Neural progenitor cell (in vitro differentiated cells): Measurements from ENCODE around the gene ZDHHC11. TPM values are rescaled to one million over a fixed set of nuclear protein-coding genes. Genes with fewer than 3 reads are reported as not detected.
A peak's percentile ranks its signal among the peaks of the same experiment; 100 is the strongest.
"Not testable (repeated sequence)": the region's sequence is repeated elsewhere in the genome, so short reads cannot be mapped to it uniquely, and the experiment has no call there.

Source experiments
- DNase-seq: peaks from one replicate; pipeline ENCODE4 v3.0.0-alpha.2; 2016; ENCODE audit warnings: low spot score
- H2AFZ ChIP-seq: fragments of 200-600 bp; sonication (generic); replicated peaks from 2 replicates; pipeline ENCODE4 v1.6.1; 2016; ENCODE audit warnings: antibody characterized with exemption
- H3F3A ChIP-seq: fragments of 200-600 bp; sonication (generic); 2 replicates; pipeline ENCODE4 v1.6.1; 2016; ENCODE audit warnings: antibody characterized with exemption, low read depth
- H3K27ac ChIP-seq: fragments of 200-600 bp; sonication (generic); 2 replicates; pipeline ENCODE4 v1.5.1; 2016; ENCODE audit warnings: mild to moderate bottlenecking
- H3K27me3 ChIP-seq: fragments of 200-600 bp; sonication (generic); 2 replicates; pipeline ENCODE4 v1.6.1; 2016; ENCODE audit warnings: mild to moderate bottlenecking, moderate library complexity
- H3K36me3 ChIP-seq: fragments of 200-600 bp; sonication (generic); 2 replicates; pipeline ENCODE4 v1.5.1; 2016
- H3K4me1 ChIP-seq: fragments of 200-600 bp; sonication (generic); 2 replicates; pipeline ENCODE4 v1.6.1; 2016; ENCODE audit warnings: mixed run types
- H3K4me2 ChIP-seq: fragments of 200-600 bp; sonication (generic); 2 replicates; pipeline ENCODE4 v1.6.1; 2016
- H3K4me3 ChIP-seq: fragments of 200-600 bp; sonication (generic); 2 replicates; pipeline ENCODE4 v1.5.1; 2016
- H3K79me2 ChIP-seq: fragments of 200-600 bp; sonication (generic); 2 replicates; pipeline ENCODE4 v1.6.1; 2016; ENCODE audit warnings: low read depth
- H3K9ac ChIP-seq: fragments of 200-600 bp; sonication (generic); 2 replicates; pipeline ENCODE4 v1.6.1; 2016
- H3K9me3 ChIP-seq: fragments of 200-600 bp; sonication (generic); 2 replicates; pipeline ENCODE4 v1.5.1; 2016; ENCODE audit warnings: low read depth
- H4K20me1 ChIP-seq: fragments of 200-600 bp; sonication (generic); 2 replicates; pipeline ENCODE4 v1.6.1; 2016; ENCODE audit warnings: low read depth
- H3K27ac Mint-ChIP-seq: 3 replicates; pipeline ENCODE4 v1.8.0; 2021; ENCODE audit warnings: mixed read lengths
- H3K27me3 Mint-ChIP-seq: 2 replicates; pipeline ENCODE4 v1.8.0; 2022; ENCODE audit warnings: low read depth, mild to moderate bottlenecking, inconsistent platforms, moderate library complexity, mixed read lengths; ENCODE audit not compliant: insufficient read depth
- H3K36me3 Mint-ChIP-seq: 3 replicates; pipeline ENCODE4 v1.8.0; 2021; ENCODE audit warnings: mixed read lengths
- H3K4me1 Mint-ChIP-seq: 3 replicates; pipeline ENCODE4 v1.8.0; 2021; ENCODE audit warnings: mixed read lengths
- H3K4me3 Mint-ChIP-seq: 3 replicates; pipeline ENCODE4 v1.8.0; 2021; ENCODE audit warnings: mild to moderate bottlenecking, moderate library complexity, mixed read lengths
- H3K9me3 Mint-ChIP-seq: 3 replicates; pipeline ENCODE4 v1.8.0; 2020; ENCODE audit warnings: mixed read lengths
- EZH2 ChIP-seq: fragments of 200-600 bp; sonication (generic); IDR thresholded peaks from 2 replicates; pipeline ENCODE4 v1.6.1; 2017; ENCODE audit warnings: antibody characterized with exemption, mild to moderate bottlenecking, moderate library complexity
- EZH2phosphoT487 ChIP-seq: fragments of 200-600 bp; sonication (generic); IDR thresholded peaks from 2 replicates; pipeline ENCODE4 v1.6.1; 2017; ENCODE audit warnings: antibody characterized with exemption
- total RNA-seq: library from RNA; depleted of rRNA; stranded (reverse); fragments of >200 nt; gene quantifications from 2 replicates; pipeline ENCODE4 v1.2.3, GENCODE V29; 2015; ENCODE audit warnings: low replicate concordance
- TF ChIP-seq, protein P1 (sequence below): fragments of 200-600 bp; sonication (generic); IDR thresholded peaks from 2 replicates; pipeline ENCODE4 v1.5.1; 2017; ENCODE audit warnings: antibody characterized with exemption, mild to moderate bottlenecking

The ZDHHC11 gene
- total RNA-seq, 1 donor from 2014 or later, result 0.92 TPM

DNA sequence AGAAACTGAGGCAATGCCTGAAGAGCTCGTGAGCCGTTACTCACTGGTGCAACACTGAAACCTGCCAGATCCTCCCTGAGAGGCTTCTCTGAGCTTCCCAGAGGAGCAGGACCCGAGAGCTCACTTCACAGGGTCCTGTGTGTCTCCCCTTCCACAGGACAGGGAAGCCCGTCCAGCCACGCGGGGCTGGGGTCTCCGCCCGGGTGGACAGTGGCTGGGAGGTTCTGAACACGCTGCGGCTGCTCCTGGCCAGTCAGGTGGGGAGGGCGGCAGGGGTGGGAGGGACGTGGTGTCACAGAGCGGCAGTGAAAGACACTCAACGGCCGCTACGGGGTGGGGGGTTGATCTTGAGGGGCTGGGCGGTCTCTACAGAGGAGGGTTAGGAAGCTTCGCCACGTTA, 290 bp upstream of the ZDHHC11 start:
- Mint-ChIP-seq H3K4me1 (peaks cover 18% of the 10 kb centered on the region), H3K4me3 (peak overlapping the region; percentile 41), H3K36me3 (no peaks in the 10 kb centered on the region), H3K9me3 (no peaks in the 10 kb centered on the region), H3K27ac (peak overlapping the region; percentile 88), H3K27me3 (peaks cover 5% of the 10 kb centered on the region)
- Histone ChIP-seq H3K27ac (no peak overlapping the region), H4K20me1 (no peaks in the 10 kb centered on the region), H3K4me1 (peaks cover 9% of the 10 kb centered on the region), H3K4me2 (no peak overlapping the region), H2AFZ (no peak overlapping the region), H3K79me2 (no peaks in the 10 kb centered on the region), H3K36me3 (no peaks in the 10 kb centered on the region), H3K9me3 (no peaks in the 10 kb centered on the region), H3K9ac (no peak overlapping the region), H3F3A (no peaks in the 10 kb centered on the region), H3K4me3 (no peak overlapping the region), H3K27me3 (no peaks in the 10 kb centered on the region)
- no peak for DNase-seq
- TF ChIP-seq EZH2, result no peak
- TF ChIP-seq, protein P1, sequence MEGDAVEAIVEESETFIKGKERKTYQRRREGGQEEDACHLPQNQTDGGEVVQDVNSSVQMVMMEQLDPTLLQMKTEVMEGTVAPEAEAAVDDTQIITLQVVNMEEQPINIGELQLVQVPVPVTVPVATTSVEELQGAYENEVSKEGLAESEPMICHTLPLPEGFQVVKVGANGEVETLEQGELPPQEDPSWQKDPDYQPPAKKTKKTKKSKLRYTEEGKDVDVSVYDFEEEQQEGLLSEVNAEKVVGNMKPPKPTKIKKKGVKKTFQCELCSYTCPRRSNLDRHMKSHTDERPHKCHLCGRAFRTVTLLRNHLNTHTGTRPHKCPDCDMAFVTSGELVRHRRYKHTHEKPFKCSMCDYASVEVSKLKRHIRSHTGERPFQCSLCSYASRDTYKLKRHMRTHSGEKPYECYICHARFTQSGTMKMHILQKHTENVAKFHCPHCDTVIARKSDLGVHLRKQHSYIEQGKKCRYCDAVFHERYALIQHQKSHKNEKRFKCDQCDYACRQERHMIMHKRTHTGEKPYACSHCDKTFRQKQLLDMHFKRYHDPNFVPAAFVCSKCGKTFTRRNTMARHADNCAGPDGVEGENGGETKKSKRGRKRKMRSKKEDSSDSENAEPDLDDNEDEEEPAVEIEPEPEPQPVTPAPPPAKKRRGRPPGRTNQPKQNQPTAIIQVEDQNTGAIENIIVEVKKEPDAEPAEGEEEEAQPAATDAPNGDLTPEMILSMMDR, result no peak
- TF ChIP-seq EZH2phosphoT487, result no peak

DNA sequence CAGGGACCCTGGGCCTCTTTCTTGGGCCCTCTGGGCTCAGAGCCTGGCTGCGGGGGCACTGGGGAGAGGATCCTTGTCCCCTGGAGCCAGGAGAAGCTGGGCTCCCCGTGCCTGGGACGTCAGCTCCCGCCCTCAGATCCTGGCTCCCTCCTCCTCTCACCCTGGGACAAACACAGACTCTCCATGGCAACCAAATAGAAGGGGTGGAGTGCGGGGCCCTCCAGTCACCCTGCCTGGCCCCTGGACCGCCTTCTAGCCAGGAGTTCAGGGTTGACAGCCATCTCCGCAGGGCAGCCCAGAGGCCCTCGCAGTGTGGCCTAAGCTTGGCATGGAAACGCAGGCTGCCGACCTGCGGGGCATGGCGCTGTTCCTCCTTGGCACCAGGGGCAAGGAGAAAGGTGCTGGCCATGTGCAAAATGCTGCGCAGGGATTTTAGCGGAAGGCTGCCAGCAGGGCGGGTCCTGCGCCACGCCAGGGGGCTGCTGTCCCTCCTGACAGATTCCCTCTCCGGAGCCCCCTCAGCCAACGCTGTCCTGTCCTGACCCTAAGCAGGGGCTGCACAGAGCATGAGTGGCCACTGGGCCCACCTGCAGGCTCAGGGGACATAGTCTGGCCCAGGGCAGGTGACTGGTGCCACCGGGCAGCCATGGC, 1.0 kb downstream of the ZDHHC11 start:
- Mint-ChIP-seq H3K27me3 (peaks cover 9% of the 10 kb centered on the region), H3K9me3 (no peaks in the 10 kb centered on the region), H3K27ac (peak overlapping the region; percentile 89), H3K36me3 (no peaks in the 10 kb centered on the region), H3K4me3 (peak overlapping the region; percentile 33), H3K4me1 (peaks cover 23% of the 10 kb centered on the region)
- Histone ChIP-seq H3K79me2 (no peaks in the 10 kb centered on the region), H3K27ac (no peak overlapping the region), H3F3A (peaks cover 5% of the 10 kb centered on the region), H4K20me1 (no peaks in the 10 kb centered on the region), H3K9ac (no peak overlapping the region), H3K9me3 (no peaks in the 10 kb centered on the region), H3K4me2 (no peak overlapping the region), H3K36me3 (no peaks in the 10 kb centered on the region), H3K4me3 (no peak overlapping the region), H2AFZ (no peak overlapping the region), H3K27me3 (no peaks in the 10 kb centered on the region), H3K4me1 (peaks cover 15% of the 10 kb centered on the region)
- DNase-seq, result peak; percentile 51
- TF ChIP-seq, protein P1, result no peak
- TF ChIP-seq EZH2 (no peak), EZH2phosphoT487 (no peak)

DNA sequence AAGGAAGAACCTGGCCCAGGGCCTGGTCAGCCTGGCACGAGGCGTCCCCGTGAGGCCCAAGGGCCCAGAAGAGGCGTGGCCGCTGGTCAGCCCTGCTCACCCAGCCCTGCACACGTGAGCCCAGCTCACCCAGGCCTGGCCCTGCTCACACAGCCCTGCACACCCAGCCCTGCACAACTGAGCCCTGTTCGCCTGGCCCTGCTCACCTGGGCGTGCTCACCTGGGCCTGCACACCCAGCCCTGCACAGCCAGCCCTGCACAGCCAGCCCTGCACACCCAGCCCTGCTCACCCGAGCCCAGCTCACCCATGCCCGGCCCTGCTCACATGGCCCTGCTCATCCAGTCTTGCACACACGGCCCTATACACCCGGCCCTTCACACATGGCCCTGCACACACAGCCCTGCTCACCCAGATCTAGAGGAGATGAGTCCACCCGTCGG, 2.1 kb downstream of the ZDHHC11 start:
- no peak for DNase-seq
- H3K27me3 Mint-ChIP-seq, result peaks cover 9% of the 10 kb centered on the region
- peaks cover 25% of the 10 kb centered on the region for H3K4me1 Mint-ChIP-seq
- no peaks in the 10 kb centered on the region for H3K9me3 Mint-ChIP-seq
- H3F3A ChIP-seq, result peaks cover 9% of the 10 kb centered on the region
- H3K4me3 Mint-ChIP-seq, result no peak overlapping the region
- H3K27ac Mint-ChIP-seq, result peak overlapping the region; percentile 87
- H3K9me3 ChIP-seq, result no peaks in the 10 kb centered on the region
- H3K36me3 Mint-ChIP-seq, result no peaks in the 10 kb centered on the region
- H3K27me3 ChIP-seq, result no peaks in the 10 kb centered on the region
- H3K4me2 ChIP-seq, result no peak overlapping the region
- TF ChIP-seq EZH2, result no peak
- no peak for TF ChIP-seq EZH2phosphoT487
- TF ChIP-seq, protein P1, result no peak
- no peak overlapping the region for H3K27ac ChIP-seq
- H3K79me2 ChIP-seq, result no peaks in the 10 kb centered on the region
- H3K36me3 ChIP-seq, result no peaks in the 10 kb centered on the region
- H3K4me1 ChIP-seq, result peaks cover 20% of the 10 kb centered on the region
- no peak overlapping the region for H2AFZ ChIP-seq
- no peak overlapping the region for H3K4me3 ChIP-seq
- H3K9ac ChIP-seq, result no peak overlapping the region
- no peaks in the 10 kb centered on the region for H4K20me1 ChIP-seq

DNA sequence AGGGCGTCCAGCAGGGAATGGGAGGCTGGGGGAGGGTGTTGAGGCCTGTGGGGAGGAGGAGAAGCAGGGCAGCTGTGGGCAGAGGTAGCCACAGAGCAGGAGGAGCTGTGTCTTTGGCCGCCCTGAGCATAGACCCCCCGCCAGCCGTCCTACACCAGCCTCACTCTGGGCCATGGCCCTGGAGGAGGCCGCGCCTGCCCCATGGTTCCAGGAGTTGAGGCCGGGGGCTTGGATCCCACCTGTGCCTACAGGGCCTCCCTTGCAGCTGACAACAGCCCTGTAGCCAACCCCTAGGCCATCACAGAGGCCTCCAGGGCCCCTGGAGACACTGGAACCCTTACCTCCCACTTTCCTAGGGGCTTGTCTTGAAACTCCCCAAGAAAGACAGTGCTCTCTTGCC, 3.0 kb downstream of the ZDHHC11 start:
- not testable (repeated sequence) for H3K4me2 ChIP-seq, H3K27ac Mint-ChIP-seq, H3K9me3 ChIP-seq, H2AFZ ChIP-seq, H3K27me3 ChIP-seq, H3K79me2 ChIP-seq, H3K4me3 ChIP-seq, H3K27ac ChIP-seq, DNase-seq, H3K9me3 Mint-ChIP-seq, H3K36me3 Mint-ChIP-seq, H3K27me3 Mint-ChIP-seq, H3K9ac ChIP-seq, H3F3A ChIP-seq, H3K36me3 ChIP-seq, H3K4me3 Mint-ChIP-seq, H4K20me1 ChIP-seq
- H3K4me1 Mint-ChIP-seq, result peaks cover 25% of the 10 kb centered on the region
- H3K4me1 ChIP-seq, result peaks cover 20% of the 10 kb centered on the region

DNA sequence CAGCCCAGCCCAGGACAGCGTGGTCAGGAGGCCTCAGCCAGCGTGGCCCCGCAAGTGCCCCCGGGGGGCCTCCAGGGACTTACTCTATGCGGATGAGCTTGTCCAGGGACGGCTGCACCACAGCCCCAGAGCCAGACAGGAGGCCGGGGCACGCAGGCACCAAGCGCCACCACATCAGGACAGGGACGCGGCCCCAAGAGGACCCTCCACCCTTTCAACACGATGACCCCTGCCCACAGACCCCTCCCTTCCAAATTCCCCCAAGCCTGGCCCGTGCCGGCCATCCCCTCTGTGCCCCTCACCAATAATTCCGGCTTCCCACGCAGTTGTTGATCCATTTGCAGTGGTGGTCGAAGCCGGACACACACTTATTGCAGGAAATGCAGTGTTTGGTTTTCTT, 3.6 kb downstream of the ZDHHC11 start:
- DNase-seq, H3K27me3 ChIP-seq, H3K9ac ChIP-seq, H3K9me3 Mint-ChIP-seq, H3K27ac ChIP-seq, H3K4me2 ChIP-seq, H3K27ac Mint-ChIP-seq, H3K4me3 ChIP-seq, H3K36me3 Mint-ChIP-seq, H4K20me1 ChIP-seq, H3K79me2 ChIP-seq, H2AFZ ChIP-seq, H3F3A ChIP-seq, H3K27me3 Mint-ChIP-seq, H3K9me3 ChIP-seq, H3K4me3 Mint-ChIP-seq, H3K36me3 ChIP-seq: not testable (repeated sequence)
- H3K4me1 Mint-ChIP-seq, result peaks cover 25% of the 10 kb centered on the region
- H3K4me1 ChIP-seq, result peaks cover 20% of the 10 kb centered on the region

DNA sequence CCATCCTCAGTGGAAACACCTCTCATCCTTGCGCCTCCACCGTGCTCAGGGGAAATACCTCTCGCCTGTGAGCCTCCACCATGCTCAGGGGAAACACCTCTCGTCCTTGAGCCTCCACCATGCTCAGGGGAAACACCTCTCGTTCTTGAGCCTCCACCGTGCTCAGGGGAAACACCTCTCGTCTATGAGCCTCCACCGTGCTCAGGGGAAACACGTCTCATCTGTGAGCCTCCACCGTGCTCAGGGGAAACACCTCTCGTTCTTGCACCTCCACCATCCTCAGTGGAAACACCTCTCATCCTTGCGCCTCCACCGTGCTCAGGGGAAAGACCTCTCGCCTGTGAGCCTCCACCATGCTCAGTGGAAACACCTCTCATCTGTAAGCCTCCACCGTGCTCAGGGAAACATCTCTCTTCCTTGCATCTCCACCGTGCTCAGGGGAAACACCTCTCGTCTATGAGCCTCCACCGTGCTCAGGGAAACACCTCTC, 4.1 kb downstream of the ZDHHC11 start:
- not testable (repeated sequence) for H4K20me1 ChIP-seq, H3K4me3 ChIP-seq, H3K27me3 ChIP-seq, H3K27ac ChIP-seq, H3K4me3 Mint-ChIP-seq, H3K27me3 Mint-ChIP-seq, DNase-seq, H3K36me3 Mint-ChIP-seq, H3K9me3 Mint-ChIP-seq, H3K36me3 ChIP-seq, H3K9me3 ChIP-seq, H2AFZ ChIP-seq, H3F3A ChIP-seq, H3K79me2 ChIP-seq, H3K9ac ChIP-seq, H3K4me2 ChIP-seq
- Mint-ChIP-seq H3K27ac (peak overlapping the region; percentile 9), H3K4me1 (peaks cover 25% of the 10 kb centered on the region)
- H3K4me1 ChIP-seq, result peaks cover 20% of the 10 kb centered on the region
